Sigmoid colon (tissue), 7 donors: ENCODE measurements around the gene GALNT7. TPM values are rescaled to one million over a fixed set of nuclear protein-coding genes. Genes with fewer than 3 reads are reported as not detected.

Experiments
- DNase-seq: peaks from one replicate; pipeline ENCODE4 v3.0.0-alpha.2; 2019
- H3K27ac ChIP-seq, 4 donors: fragments of 200-600 bp; sonication (generic); one replicate each; pipeline ENCODE4 v1.5.1; 2016 to 2019; ENCODE audit warnings: mild to moderate bottlenecking in 1 of 4
- H3K27me3 ChIP-seq, 3 donors: fragments of 200-600 bp; sonication (generic); one replicate each; pipeline ENCODE4 v1.5.1; 2019; ENCODE audit warnings: mild to moderate bottlenecking in 1 of 3
- H3K36me3 ChIP-seq, 4 donors: fragments of 200-600 bp; sonication (generic); one replicate each; pipeline ENCODE4 v1.5.1; 2016 to 2019
- H3K4me1 ChIP-seq, 4 donors: fragments of 200-600 bp; sonication (generic); one replicate each; pipeline ENCODE4 v1.5.1; 2017 to 2019
- H3K4me3 ChIP-seq, 4 donors: fragments of 200-600 bp; sonication (generic); one replicate each; pipeline ENCODE4 v1.5.1; 2017 to 2019; ENCODE audit warnings: mild to moderate bottlenecking in 2 of 4, moderate library complexity in 1 of 4
- H3K9me3 ChIP-seq, 4 donors: fragments of 200-600 bp in 3 of 4; sonication (generic) in 3 of 4; one replicate each; pipeline versions ENCODE4 v1.5.1 to v1.6.1; 2013 to 2019
- CTCF ChIP-seq, 4 experiments: fragments of 450-650 bp in 3 of 4; fragments of 200-600 bp in 1 of 4; IDR thresholded peaks; one replicate each; pipeline ENCODE4 v1.5.1; 2016 to 2019; ENCODE audit warnings: antibody characterized with exemption in 4 of 4, mild to moderate bottlenecking in 3 of 4, moderate library complexity in 2 of 4
- EP300 ChIP-seq, 4 donors: sonication (generic); formaldehyde crosslinking; IDR thresholded peaks; one replicate each; pipeline ENCODE4 v1.6.1; 2017; ENCODE audit warnings: antibody characterized with exemption in 4 of 4
- POLR2A ChIP-seq, 2 donors: fragments of 450-650 bp; IDR thresholded peaks; one replicate each; pipeline ENCODE4 v1.6.1; 2016; ENCODE audit warnings: antibody characterized with exemption in 2 of 2, mild to moderate bottlenecking in 2 of 2, moderate library complexity in 2 of 2
- POLR2AphosphoS5 ChIP-seq, 4 donors: sonication (generic); formaldehyde crosslinking; IDR thresholded peaks; one replicate each; pipeline ENCODE4 v1.6.1; 2017; ENCODE audit warnings: antibody characterized with exemption in 4 of 4
- WGBS, 2 donors: extraction: QIAGEN DNeasy Blood & Tissue Kit; methylation state at CpG; one replicate each; pipeline ENCODE4 v1.1.7; 2013; 5-methylcytosine and 5-hydroxymethylcytosine counted together
- intact Hi-C: fragments of 100-400 bp; cut with DNase I; formaldehyde crosslinking; loops from one replicate; pipeline ENCODE4 v1.15.1; 2023
- polyA plus RNA-seq, 3 donors: library from polyadenylated mRNA; stranded (reverse); fragments of 200-250 nt; gene quantifications; one replicate each; pipeline ENCODE4 v1.2.3, GENCODE V29; 2013
- total RNA-seq, 4 donors: library from RNA; depleted of rRNA; stranded (reverse); fragments of >200 nt; gene quantifications; one replicate each; pipeline ENCODE4 v1.1.0, GENCODE V29; 2016
- donor health status: healthy with polysubstance abuse.
- donor health status: Bipolar disorder and iron deficiency.
- donor health status: healthy.

Gene GALNT7
- total and polyA plus RNA-seq, 7 donors, result 13.2 to 22.7 (median 16.8) TPM

GRCh38 chr4:173245952-173246351, 77.3 kb downstream of the GALNT7 start:
- intact Hi-C loops, result no loop called here
- TF ChIP-seq EP300 (IDR thresholded peaks at IDR 0.05) (no peak), CTCF (IDR thresholded peaks at IDR 0.05) (no peak), POLR2AphosphoS5 (IDR thresholded peaks at IDR 0.05) (no peak), POLR2A (IDR thresholded peaks at IDR 0.05) (no peak)
- no peak overlapping the region for H3K27ac ChIP-seq
- H3K4me1 ChIP-seq, result no peaks in the 10 kb centered on the region
- DNase-seq, result no peak
- H3K9me3 ChIP-seq, result no peaks in the 10 kb centered on the region
- H3K4me3 ChIP-seq, result no peak overlapping the region
- H3K27me3 ChIP-seq, result no peaks in the 10 kb centered on the region
- no peaks in the 10 kb centered on the region for H3K36me3 ChIP-seq

GRCh38 chr4:173246719-173247118, 78.1 kb downstream of the GALNT7 start:
- intact Hi-C loops, result no loop called here
- WGBS, 2 donors, result 60 to 84% methylated on average over 3 of the region's 3 CpGs
- no peaks in the 10 kb centered on the region for H3K9me3 ChIP-seq

GRCh38 chr4:173247321-173247720, 78.7 kb downstream of the GALNT7 start:
- TF ChIP-seq CTCF (IDR thresholded peaks at IDR 0.05) (no peak), EP300 (IDR thresholded peaks at IDR 0.05) (no peak), POLR2AphosphoS5 (IDR thresholded peaks at IDR 0.05) (no peak), POLR2A (IDR thresholded peaks at IDR 0.05) (no peak)
- 55 to 89% methylated on average over 5 of the region's 5 CpGs for WGBS, 2 donors
- Histone ChIP-seq H3K4me3 (no peak overlapping the region), H3K9me3 (no peaks in the 10 kb centered on the region), H3K36me3 (no peaks in the 10 kb centered on the region), H3K27ac (no peak overlapping the region), H3K27me3 (no peaks in the 10 kb centered on the region), H3K4me1 (peaks cover 0 to 11% (median 7%) of the 10 kb centered on the region in 4 donors)
- intact Hi-C loops, result no loop called here
- no peak for DNase-seq

More at GRCh38 chr4:173246719-173247118, 78.1 kb downstream of the GALNT7 start:
- Histone ChIP-seq H3K27ac (no peak overlapping the region), H3K4me1 (peaks cover 0 to 5% (median 2%) of the 10 kb centered on the region in 4 donors), H3K4me3 (no peak overlapping the region), H3K27me3 (no peaks in the 10 kb centered on the region), H3K36me3 (no peaks in the 10 kb centered on the region)
- TF ChIP-seq CTCF (IDR thresholded peaks at IDR 0.05) (no peak), EP300 (IDR thresholded peaks at IDR 0.05) (no peak), POLR2A (IDR thresholded peaks at IDR 0.05) (no peak), POLR2AphosphoS5 (IDR thresholded peaks at IDR 0.05) (no peak)
- DNase-seq, result no peak

GRCh38 chr4:173248690-173249089, 80.1 kb downstream of the GALNT7 start:
- H3K27me3 ChIP-seq, result no peaks in the 10 kb centered on the region
- no peaks in the 10 kb centered on the region for H3K9me3 ChIP-seq
- H3K36me3 ChIP-seq, result no peaks in the 10 kb centered on the region
- H3K4me1 ChIP-seq, result peaks cover 0 to 17% (median 10%) of the 10 kb centered on the region in 4 donors
- TF ChIP-seq POLR2AphosphoS5 (IDR thresholded peaks at IDR 0.05) (no peak), CTCF (IDR thresholded peaks at IDR 0.05) (no peak), EP300 (IDR thresholded peaks at IDR 0.05) (no peak), POLR2A (IDR thresholded peaks at IDR 0.05) (no peak)
- DNase-seq, result no peak
- no peak overlapping the region for H3K4me3 ChIP-seq
- no peak overlapping the region for H3K27ac ChIP-seq
- intact Hi-C loops, result no loop called here
